ENCODE results near the gene SMARCC2.
"Not testable (repeated sequence)": the region's sequence is repeated elsewhere in the genome, so short reads cannot be mapped to it uniquely, and the experiment has no call there.

The SMARCC2 gene

GRCh38 chr12:56118688-56119357 lies 70.5 kb downstream of the SMARCC2 start:
- peak overlapping the region; percentile 99 for H3K27ac Mint-ChIP-seq
- peaks cover 41% of the 10 kb centered on the region for H3K4me1 Mint-ChIP-seq
- H3K4me3 Mint-ChIP-seq = peak overlapping the region; percentile 96
- H3K36me3 Mint-ChIP-seq (ENCODE audit: low read depth) = peaks cover 34% of the 10 kb centered on the region
- no peaks in the 10 kb centered on the region for H3K9me3 Mint-ChIP-seq
- H3K27me3 Mint-ChIP-seq = peaks cover 4% of the 10 kb centered on the region
- ATAC-seq (no peak), DNase-seq (no peak)

GRCh38 chr12:56117778-56118687 lies 71.2 kb downstream of the SMARCC2 start, which contains the start of gene ZC3H10:
Gene ZC3H10 (plus strand): TSS chr12:56118266. CDS start chr12:56120563, 2,297 bp downstream.
- Mint-ChIP-seq H3K4me1 (peaks cover 44% of the 10 kb centered on the region), H3K36me3 (ENCODE audit: low read depth) (peaks cover 42% of the 10 kb centered on the region), H3K9me3 (no peaks in the 10 kb centered on the region), H3K4me3 (peak within 1 kb of the TSS; percentile 96), H3K27me3 (peaks cover 4% of the 10 kb centered on the region), H3K27ac (peak within 1 kb of the TSS; percentile 99)
- ATAC-seq (peak; percentile 92), DNase-seq (peak; percentile 99)

GRCh38 chr12:56117082-56117706 lies 72.1 kb downstream of the SMARCC2 start:
- not testable (repeated sequence) for DNase-seq, ATAC-seq, H3K9me3 Mint-ChIP-seq, H3K27me3 Mint-ChIP-seq
- peaks cover 45% of the 10 kb centered on the region for H3K4me1 Mint-ChIP-seq
- peak overlapping the region; percentile 99 for H3K27ac Mint-ChIP-seq
- H3K36me3 Mint-ChIP-seq (ENCODE audit: low read depth) = peaks cover 50% of the 10 kb centered on the region
- peak overlapping the region; percentile 96 for H3K4me3 Mint-ChIP-seq

- Mint-ChIP-seq H3K9me3 (no peaks in the 10 kb centered on the region), H3K27me3 (peaks cover 4% of the 10 kb centered on the region), H3K4me3 (peak within 1 kb of the TSS; percentile 96), H3K36me3 (ENCODE audit: low read depth) (peaks cover 56% of the 10 kb centered on the region), H3K4me1 (peaks cover 46% of the 10 kb centered on the region), H3K27ac (peak within 1 kb of the TSS; percentile 99)
- peak; percentile 21 for ATAC-seq
- DNase-seq = peak; percentile 93
Measured at GRCh38 chr12:56116267-56117081, 72.8 kb downstream of the SMARCC2 start, which contains the start of gene RPL41. Gene RPL41 (plus strand): TSS chr12:56116633.

GRCh38 chr12:56115329-56115728 lies 74.0 kb downstream of the SMARCC2 start:
- no peak for ATAC-seq
- Mint-ChIP-seq H3K4me3 (peak overlapping the region; percentile 96), H3K36me3 (ENCODE audit: low read depth) (peaks cover 61% of the 10 kb centered on the region), H3K27ac (peak overlapping the region; percentile 99), H3K9me3 (no peaks in the 10 kb centered on the region), H3K27me3 (peaks cover 4% of the 10 kb centered on the region), H3K4me1 (peaks cover 46% of the 10 kb centered on the region)
- no peak for DNase-seq

GRCh38 chr12:56114084-56114483 lies 75.2 kb downstream of the SMARCC2 start:
- Mint-ChIP-seq H3K36me3 (ENCODE audit: low read depth) (peaks cover 69% of the 10 kb centered on the region), H3K27ac (peak overlapping the region; percentile 29), H3K9me3 (no peaks in the 10 kb centered on the region), H3K4me3 (peak overlapping the region; percentile 12), H3K4me1 (peaks cover 35% of the 10 kb centered on the region), H3K27me3 (peaks cover 4% of the 10 kb centered on the region)
- ATAC-seq (no peak), DNase-seq (no peak)
